Activated T-helper 2 cell treated with anti-CD3 and anti-CD28 coated beads, Interferon-gamma antibody, Interleukin-2, Interleukin-4, amounts not matched to agents 10 μg/mL and 5 μg/mL and 100 μg/mL, durations not matched to agents 14 hours and 24 hours and 36 hours (primary cell): ENCODE results near the gene CENPL. TPM values are rescaled to one million over a fixed set of nuclear protein-coding genes. Genes with fewer than 3 reads are reported as not detected.

Source experiments
- DNase-seq: peaks from one replicate; pipeline ENCODE4 v3.0.0; 2021; ENCODE audit warnings: low spot score
- H3K27ac Mint-ChIP-seq: one replicate; pipeline ENCODE4 v1.8.0; 2021; ENCODE audit warnings: mixed read lengths
- H3K27me3 Mint-ChIP-seq: one replicate; pipeline ENCODE4 v1.8.0; 2021; ENCODE audit warnings: low read depth, mixed read lengths
- H3K36me3 Mint-ChIP-seq: one replicate; pipeline ENCODE4 v1.8.0; 2021; ENCODE audit warnings: low read depth, mixed read lengths
- H3K4me1 Mint-ChIP-seq: one replicate; pipeline ENCODE4 v1.8.0; 2021; ENCODE audit warnings: low read depth, mixed read lengths
- H3K4me3 Mint-ChIP-seq: one replicate; pipeline ENCODE4 v1.8.0; 2021; ENCODE audit warnings: low read depth, mild to moderate bottlenecking, moderate library complexity, mixed read lengths
- H3K9me3 Mint-ChIP-seq: one replicate; pipeline ENCODE4 v1.8.0; 2021; ENCODE audit warnings: mixed read lengths
- intact Hi-C: fragments of 100-400 bp; cut with micrococcal nuclease; formaldehyde crosslinking; loops from one replicate; pipeline ENCODE4 v1.15.1; 2023
- total RNA-seq: library from RNA; stranded (reverse); gene quantifications from 2 replicates; pipeline ENCODE4 v1.2.3, GENCODE V29; 2022

Gene CENPL, protein sequence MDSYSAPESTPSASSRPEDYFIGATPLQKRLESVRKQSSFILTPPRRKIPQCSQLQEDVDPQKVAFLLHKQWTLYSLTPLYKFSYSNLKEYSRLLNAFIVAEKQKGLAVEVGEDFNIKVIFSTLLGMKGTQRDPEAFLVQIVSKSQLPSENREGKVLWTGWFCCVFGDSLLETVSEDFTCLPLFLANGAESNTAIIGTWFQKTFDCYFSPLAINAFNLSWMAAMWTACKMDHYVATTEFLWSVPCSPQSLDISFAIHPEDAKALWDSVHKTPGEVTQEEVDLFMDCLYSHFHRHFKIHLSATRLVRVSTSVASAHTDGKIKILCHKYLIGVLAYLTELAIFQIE
- total RNA-seq, result 26.1 and 26.2 TPM in 2 replicates

DNA sequence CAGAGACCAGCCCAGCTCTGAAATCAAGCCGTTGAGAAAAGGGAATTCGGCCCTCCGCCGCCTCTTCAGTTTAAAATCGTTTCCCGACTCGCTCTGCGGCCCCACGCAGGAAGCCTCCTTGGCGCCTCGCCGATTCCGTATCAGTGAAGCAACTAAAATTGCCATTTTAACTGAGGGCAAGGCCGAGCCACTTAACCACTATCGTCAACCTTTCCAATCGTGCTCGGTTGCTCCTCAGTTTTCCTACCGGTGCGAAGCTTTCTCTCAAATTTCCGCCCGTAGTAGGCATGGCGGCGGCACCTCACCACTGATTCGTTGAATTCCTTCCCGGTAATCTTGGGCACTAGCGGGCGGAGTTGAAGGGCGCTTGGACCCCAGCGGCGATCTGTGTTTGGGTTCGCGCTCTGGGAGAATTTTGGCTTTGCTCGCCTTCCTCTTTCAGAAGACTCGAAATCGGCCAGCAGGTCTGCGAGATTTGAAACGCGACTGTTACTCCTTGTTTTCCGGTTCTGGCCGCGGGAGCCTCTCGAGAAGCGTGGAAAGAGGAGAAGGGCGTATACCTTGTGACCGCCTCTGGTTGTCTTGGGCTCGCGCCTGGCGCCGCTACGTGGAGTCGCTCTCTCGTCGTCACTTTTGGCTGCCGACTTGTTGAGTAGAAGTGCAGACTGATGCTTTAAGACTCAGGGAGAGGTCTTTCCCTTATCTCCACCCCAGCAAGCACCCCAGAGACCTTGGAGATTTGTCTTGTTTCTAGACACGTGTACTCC is at the start of gene CENPL, which contains the start of gene DARS2:
CENPL (minus strand) TSS at position 569 of the 767 bp plus-strand sequence. CDS start 13,584 bp downstream, outside the sequence.
DARS2 (plus strand) TSS at position 359 of the 767 bp plus-strand sequence. CDS start 557 bp downstream, outside the sequence.
- intact Hi-C loops, result loop anchor here (1.0 to 2.0 kb wide), 8 partner anchors 43 to 1080 kb away; partner anchors contain the start of genes GAS5, KLHL20, PRDX6 and RABGAP1L
- H3K36me3 Mint-ChIP-seq, result peaks cover 53% of the 10 kb centered on the region

GRCh38 chr1:173871500-173871899 is 46.8 kb upstream of the CENPL start:
- peaks cover 27% of the 10 kb centered on the region for H3K4me1 Mint-ChIP-seq
- H3K9me3 Mint-ChIP-seq, result no peaks in the 10 kb centered on the region
- peak overlapping the region; percentile 18 for H3K4me3 Mint-ChIP-seq
- H3K27ac Mint-ChIP-seq, result peak overlapping the region; percentile 87
- intact Hi-C loops, result no loop called here
- DNase-seq, result no peak
- H3K27me3 Mint-ChIP-seq, result no peaks in the 10 kb centered on the region
- peaks cover 52% of the 10 kb centered on the region for H3K36me3 Mint-ChIP-seq

More for the DNA sequence above, at the start of gene CENPL, which contains the start of gene DARS2:
- peak within 1 kb of the TSS; percentile 99 for H3K27ac Mint-ChIP-seq
- peak; percentile 91 for DNase-seq
- no peaks in the 10 kb centered on the region for H3K9me3 Mint-ChIP-seq
- H3K4me3 Mint-ChIP-seq, result peak within 1 kb of the TSS; percentile 98
- H3K4me1 Mint-ChIP-seq, result peaks cover 36% of the 10 kb centered on the region
- no peaks in the 10 kb centered on the region for H3K27me3 Mint-ChIP-seq

DNA sequence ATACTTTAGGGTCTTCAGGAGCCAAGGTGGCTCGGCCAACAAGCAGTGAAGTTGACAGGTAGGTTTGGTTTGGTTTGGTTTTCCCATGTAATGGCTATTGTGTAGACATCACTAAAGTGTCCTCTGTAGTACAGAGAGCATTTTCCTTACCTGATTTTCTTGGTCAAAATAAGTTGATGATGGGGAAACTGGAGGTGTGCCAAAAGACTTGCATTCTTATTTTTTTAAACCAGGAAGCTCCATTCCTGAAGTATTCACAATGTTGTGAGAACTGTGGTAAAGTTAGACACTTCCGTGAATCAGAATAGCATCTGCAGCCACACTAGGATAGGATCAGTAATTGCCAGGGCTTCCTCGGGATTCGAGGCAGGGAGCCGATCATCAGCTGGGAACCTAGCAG is 46.4 kb upstream of the CENPL start:
- Mint-ChIP-seq H3K27ac (peak overlapping the region; percentile 87), H3K36me3 (peaks cover 55% of the 10 kb centered on the region), H3K27me3 (no peaks in the 10 kb centered on the region), H3K4me1 (peaks cover 32% of the 10 kb centered on the region), H3K4me3 (no peak overlapping the region), H3K9me3 (no peaks in the 10 kb centered on the region)
- intact Hi-C loops, result no loop called here
- no peak for DNase-seq

- H3K9me3 Mint-ChIP-seq, result no peaks in the 10 kb centered on the region
- intact Hi-C loops, result no loop called here
Measured at GRCh38 chr1:173870252-173871075, 45.8 kb upstream of the CENPL start.

GRCh38 chr1:173869021-173869359 is 44.3 kb upstream of the CENPL start:
- peaks cover 47% of the 10 kb centered on the region for H3K4me1 Mint-ChIP-seq

More at GRCh38 chr1:173870252-173871075, 45.8 kb upstream of the CENPL start:
- peaks cover 56% of the 10 kb centered on the region for H3K36me3 Mint-ChIP-seq
- no peaks in the 10 kb centered on the region for H3K27me3 Mint-ChIP-seq
- H3K27ac Mint-ChIP-seq, result peak overlapping the region; percentile 87
- peak; percentile 37 for DNase-seq
- peaks cover 34% of the 10 kb centered on the region for H3K4me1 Mint-ChIP-seq
- H3K4me3 Mint-ChIP-seq, result peak overlapping the region; percentile 63

GRCh38 chr1:173868266-173869020 is 43.8 kb upstream of the CENPL start, which contains the start of gene ZBTB37:
Gene ZBTB37, plus strand, starts transcription at chr1:173868380. Its CDS starts 1,846 bp downstream, at chr1:173870226.
- peak within 1 kb of the TSS; percentile 98 for H3K4me3 Mint-ChIP-seq
- peak; percentile 95 for DNase-seq
- H3K27ac Mint-ChIP-seq, result peak within 1 kb of the TSS; percentile 96
- no peaks in the 10 kb centered on the region for H3K9me3 Mint-ChIP-seq
- peaks cover 68% of the 10 kb centered on the region for H3K36me3 Mint-ChIP-seq
- intact Hi-C loops, result loop anchor here (2.0 to 10.0 kb wide), 9 partner anchors 84 to 1336 kb away; partner anchors contain the start of genes CACYBP, PRDX6, RABGAP1L and RC3H1
- peaks cover 49% of the 10 kb centered on the region for H3K4me1 Mint-ChIP-seq
- no peaks in the 10 kb centered on the region for H3K27me3 Mint-ChIP-seq

More at GRCh38 chr1:173869021-173869359, 44.3 kb upstream of the CENPL start:
- Mint-ChIP-seq H3K4me3 (peak overlapping the region; percentile 98), H3K9me3 (no peaks in the 10 kb centered on the region), H3K27ac (peak overlapping the region; percentile 89), H3K36me3 (peaks cover 65% of the 10 kb centered on the region), H3K27me3 (no peaks in the 10 kb centered on the region)
- no peak for DNase-seq
- intact Hi-C loops, result loop anchor here (2.0 to 10.0 kb wide), 9 partner anchors 83 to 1336 kb away; partner anchors contain the start of genes CACYBP, PRDX6, RABGAP1L and RC3H1

DNA sequence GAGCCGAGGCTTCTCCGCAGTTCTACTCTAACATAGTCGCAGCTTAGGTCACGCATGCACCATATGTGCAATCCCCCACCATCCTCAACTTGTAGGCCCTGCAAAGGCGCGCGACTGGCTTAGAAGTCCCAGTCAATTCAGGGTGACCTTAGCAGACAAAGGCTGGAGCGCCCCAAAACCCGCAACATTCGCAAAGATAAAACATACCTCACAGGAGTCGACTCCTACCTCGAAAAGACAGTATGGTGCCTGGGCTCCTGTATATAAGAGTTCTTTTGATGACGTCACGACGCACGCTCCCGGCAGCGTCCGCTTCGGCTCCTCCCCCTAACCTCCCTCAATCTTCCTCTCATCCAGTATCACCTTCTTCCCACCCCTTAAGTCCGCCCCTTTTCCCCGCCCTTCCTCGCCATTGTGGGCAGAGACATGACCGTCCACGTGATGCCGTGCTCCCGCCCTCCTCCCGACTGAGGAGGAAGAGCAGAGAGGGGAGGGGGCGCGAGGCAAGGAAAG is 43.1 kb upstream of the CENPL start, which contains the start of gene GAS5:
GAS5 (minus strand) TSS at position 237 of the 513 bp plus-strand sequence.
- peak; percentile 99 for DNase-seq
- Mint-ChIP-seq H3K4me3 (peak within 1 kb of the TSS; percentile 98), H3K27ac (peak within 1 kb of the TSS; percentile 96), H3K27me3 (no peaks in the 10 kb centered on the region), H3K36me3 (peaks cover 71% of the 10 kb centered on the region), H3K4me1 (peaks cover 49% of the 10 kb centered on the region), H3K9me3 (no peaks in the 10 kb centered on the region)
- intact Hi-C loops, result loop anchor here (1.0 to 10.0 kb wide), 10 partner anchors 44 to 1335 kb away; partner anchors contain the start of genes CACYBP, CENPL, DARS2 and PRDX6

DNA sequence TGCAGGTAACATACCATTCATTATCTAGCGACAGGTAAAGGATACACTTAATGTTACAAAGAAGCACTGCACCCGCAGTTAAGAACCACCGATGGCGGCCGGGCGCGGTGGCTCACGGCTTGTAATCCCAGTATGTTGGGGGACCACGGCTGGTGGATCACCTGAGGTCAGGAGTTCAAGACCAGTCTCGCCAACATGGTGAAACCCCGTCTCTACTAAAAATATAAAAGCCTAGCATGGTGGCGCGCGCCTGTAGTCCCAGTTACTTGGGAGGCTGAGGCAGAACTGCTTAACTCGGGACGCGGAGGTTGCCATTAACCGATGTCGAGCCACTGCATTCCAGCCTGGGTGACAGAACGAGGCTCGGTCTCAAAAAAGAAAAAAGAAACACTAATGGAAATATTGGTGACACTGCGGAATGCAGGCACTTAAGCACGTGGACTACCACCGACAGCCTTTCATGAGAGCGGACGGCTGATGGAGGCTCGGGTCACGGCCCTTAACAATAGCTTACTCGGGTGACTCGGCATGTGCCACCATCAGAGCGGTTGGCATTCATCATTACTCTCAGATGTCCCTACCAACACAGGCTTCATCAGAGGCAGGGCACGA is 42.6 kb upstream of the CENPL start:
- H3K9me3 Mint-ChIP-seq, result no peaks in the 10 kb centered on the region
- intact Hi-C loops, result loop anchor here (1.0 to 10.0 kb wide), 5 partner anchors 43 to 1202 kb away; partner anchors contain the start of genes CACYBP, CENPL and DARS2
- peak overlapping the region; percentile 98 for H3K4me3 Mint-ChIP-seq
- peak overlapping the region; percentile 96 for H3K27ac Mint-ChIP-seq
- H3K27me3 Mint-ChIP-seq, result no peaks in the 10 kb centered on the region
- peaks cover 47% of the 10 kb centered on the region for H3K4me1 Mint-ChIP-seq
- H3K36me3 Mint-ChIP-seq, result peaks cover 71% of the 10 kb centered on the region
- DNase-seq, result no peak

DNA sequence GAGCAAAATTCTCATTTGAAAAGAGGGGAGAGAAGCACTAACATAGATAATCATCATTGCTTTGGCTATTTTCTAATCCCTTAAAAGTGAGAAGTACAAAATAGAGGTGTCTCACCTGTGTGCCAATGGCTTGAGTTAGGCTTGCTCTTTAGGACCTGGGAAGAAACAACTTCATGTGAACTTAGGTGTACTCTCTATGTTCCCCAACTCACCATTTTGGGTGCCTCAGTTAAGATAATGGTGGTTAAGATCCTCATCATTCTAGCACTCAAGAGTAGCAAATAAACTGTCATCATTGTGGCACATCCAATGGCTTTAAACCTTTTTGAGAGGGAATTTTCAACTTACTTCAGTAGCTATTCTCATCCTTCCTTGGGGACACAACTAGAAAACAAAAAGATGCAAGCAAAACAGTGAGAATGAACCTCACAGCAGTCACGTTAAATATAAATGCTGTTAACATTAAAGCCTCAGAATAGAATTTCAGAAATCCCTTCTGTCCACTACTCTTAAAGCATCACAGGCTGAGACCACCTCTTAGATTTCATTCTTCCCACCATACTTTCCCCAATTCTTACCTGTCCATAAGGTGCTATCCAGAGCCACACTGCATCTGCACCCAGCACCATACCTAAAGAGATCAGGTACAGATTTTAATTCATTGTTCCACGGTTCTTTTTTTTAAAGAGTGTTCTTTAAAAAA is 41.9 kb upstream of the CENPL start:
- peaks cover 45% of the 10 kb centered on the region for H3K4me1 Mint-ChIP-seq
- DNase-seq, result no peak
- no peaks in the 10 kb centered on the region for H3K9me3 Mint-ChIP-seq
- peaks cover 76% of the 10 kb centered on the region for H3K36me3 Mint-ChIP-seq
- peak overlapping the region; percentile 96 for H3K27ac Mint-ChIP-seq
- H3K4me3 Mint-ChIP-seq, result peak overlapping the region; percentile 98
- intact Hi-C loops, result loop anchor here (1.0 to 10.0 kb wide), 5 partner anchors 42 to 1202 kb away; partner anchors contain the start of genes CACYBP, CENPL and DARS2
- no peaks in the 10 kb centered on the region for H3K27me3 Mint-ChIP-seq

- Mint-ChIP-seq H3K36me3 (peaks cover 71% of the 10 kb centered on the region), H3K9me3 (no peaks in the 10 kb centered on the region), H3K27me3 (no peaks in the 10 kb centered on the region), H3K27ac (peak overlapping the region; percentile 96), H3K4me3 (peak overlapping the region; percentile 98), H3K4me1 (peaks cover 41% of the 10 kb centered on the region)
- no peak for DNase-seq
- intact Hi-C loops, result loop anchor here (5.0 to 10.0 kb wide), 4 partner anchors 87 to 1201 kb away; partner anchors contain the start of gene CACYBP
Measured at GRCh38 chr1:173865468-173866164, 40.9 kb upstream of the CENPL start.
